LNCAP (cell line): ENCODE measurements around the gene PEX10.

Source experiments
- CTCF ChIP-seq: fragments of 450-650 bp; IDR thresholded peaks from 2 replicates; pipeline ENCODE4 v1.5.1; 2017; ENCODE audit warnings: mild to moderate bottlenecking

The PEX10 gene

GRCh38 chr1:2388004-2388913 is 24.1 kb downstream of the PEX10 start:
- no peak for TF ChIP-seq CTCF

- TF ChIP-seq CTCF, result no peak
Observed at GRCh38 chr1:2386636-2387611, 25.4 kb downstream of the PEX10 start.

- TF ChIP-seq CTCF, result no peak
Observed at GRCh38 chr1:2385606-2386280, 26.6 kb downstream of the PEX10 start.

- no peak for TF ChIP-seq CTCF
Observed at GRCh38 chr1:2384941-2385481, 27.4 kb downstream of the PEX10 start.

GRCh38 chr1:2384130-2384860 is 28.1 kb downstream of the PEX10 start:
- TF ChIP-seq CTCF, result no peak

GRCh38 chr1:2383576-2383975 is 28.8 kb downstream of the PEX10 start:
- no peak for TF ChIP-seq CTCF
